22Rv1 (cell line): ENCODE data around the gene SEC14L1.

Source experiments
- H3K27ac ChIP-seq: fragments of 450-650 bp; 2 replicates; pipeline ENCODE4 v1.5.1; 2017
- ZFX ChIP-seq: fragments of 450-650 bp; IDR thresholded peaks from 2 replicates; pipeline ENCODE4 v1.6.1; 2017; ENCODE audit warnings: antibody characterized with exemption, borderline replicate concordance
- TF ChIP-seq, protein P1 (sequence below): fragments of 450-650 bp; IDR thresholded peaks from 2 replicates; pipeline ENCODE4 v1.5.1; 2017; ENCODE audit warnings: mild to moderate bottlenecking

Gene SEC14L1

DNA sequence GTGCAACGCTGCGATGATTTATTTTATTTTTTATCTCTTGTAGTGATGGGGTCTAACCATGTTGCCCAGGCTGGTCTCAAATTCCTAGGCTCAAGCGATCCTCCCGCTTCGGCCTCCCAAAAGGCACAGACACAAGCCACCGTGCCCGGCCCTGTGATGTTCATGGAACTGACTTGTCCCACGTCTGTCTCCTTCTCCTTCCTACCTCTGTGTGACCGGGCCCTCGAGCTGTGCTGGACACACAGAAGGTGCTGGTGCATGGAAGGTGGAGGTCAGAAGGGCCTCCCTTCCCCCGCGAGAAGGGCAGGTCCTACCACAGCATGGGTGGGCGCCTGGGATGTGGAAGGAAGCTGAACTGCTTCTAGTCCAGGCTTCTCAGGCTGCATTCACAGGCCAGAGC is 88.0 kb downstream of the SEC14L1 start:
- no peak for TF ChIP-seq ZFX
- TF ChIP-seq, protein P1, sequence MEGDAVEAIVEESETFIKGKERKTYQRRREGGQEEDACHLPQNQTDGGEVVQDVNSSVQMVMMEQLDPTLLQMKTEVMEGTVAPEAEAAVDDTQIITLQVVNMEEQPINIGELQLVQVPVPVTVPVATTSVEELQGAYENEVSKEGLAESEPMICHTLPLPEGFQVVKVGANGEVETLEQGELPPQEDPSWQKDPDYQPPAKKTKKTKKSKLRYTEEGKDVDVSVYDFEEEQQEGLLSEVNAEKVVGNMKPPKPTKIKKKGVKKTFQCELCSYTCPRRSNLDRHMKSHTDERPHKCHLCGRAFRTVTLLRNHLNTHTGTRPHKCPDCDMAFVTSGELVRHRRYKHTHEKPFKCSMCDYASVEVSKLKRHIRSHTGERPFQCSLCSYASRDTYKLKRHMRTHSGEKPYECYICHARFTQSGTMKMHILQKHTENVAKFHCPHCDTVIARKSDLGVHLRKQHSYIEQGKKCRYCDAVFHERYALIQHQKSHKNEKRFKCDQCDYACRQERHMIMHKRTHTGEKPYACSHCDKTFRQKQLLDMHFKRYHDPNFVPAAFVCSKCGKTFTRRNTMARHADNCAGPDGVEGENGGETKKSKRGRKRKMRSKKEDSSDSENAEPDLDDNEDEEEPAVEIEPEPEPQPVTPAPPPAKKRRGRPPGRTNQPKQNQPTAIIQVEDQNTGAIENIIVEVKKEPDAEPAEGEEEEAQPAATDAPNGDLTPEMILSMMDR: no peak
- H3K27ac ChIP-seq: no peak overlapping the region

DNA sequence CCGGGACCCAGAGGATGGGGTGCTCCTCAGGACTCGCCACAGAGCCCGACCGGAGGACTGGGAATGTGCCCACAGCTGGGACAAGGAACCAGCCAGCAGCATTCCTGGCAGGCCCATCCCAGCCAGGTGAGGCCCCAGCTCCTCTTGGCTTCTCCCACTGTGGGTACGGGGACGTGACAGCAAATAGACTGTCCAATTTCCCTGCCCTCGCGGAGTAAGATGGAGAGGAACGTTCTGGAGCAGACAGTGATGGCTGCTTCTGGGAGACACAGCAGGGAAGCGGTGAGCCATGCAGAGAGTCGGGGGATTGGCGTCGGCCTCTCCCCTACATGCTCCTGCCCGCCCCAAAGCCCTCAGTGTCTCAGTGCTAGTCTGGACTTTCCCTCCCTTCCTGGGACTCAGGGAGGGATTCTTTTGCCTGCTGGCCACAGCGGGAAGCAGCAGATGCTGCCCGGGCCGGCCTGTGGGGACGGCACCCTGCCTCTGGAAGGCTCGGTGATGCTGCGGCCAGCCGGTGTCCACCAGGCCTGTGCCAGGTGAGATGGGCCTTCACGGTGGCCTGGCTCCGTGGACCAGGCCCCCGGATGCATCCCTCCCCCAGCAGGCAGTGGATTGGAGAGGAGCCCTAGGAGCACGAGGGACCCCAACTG is 89.1 kb downstream of the SEC14L1 start:
- TF ChIP-seq, protein P1: no peak
- no peak for TF ChIP-seq ZFX
- H3K27ac ChIP-seq: no peak overlapping the region

DNA sequence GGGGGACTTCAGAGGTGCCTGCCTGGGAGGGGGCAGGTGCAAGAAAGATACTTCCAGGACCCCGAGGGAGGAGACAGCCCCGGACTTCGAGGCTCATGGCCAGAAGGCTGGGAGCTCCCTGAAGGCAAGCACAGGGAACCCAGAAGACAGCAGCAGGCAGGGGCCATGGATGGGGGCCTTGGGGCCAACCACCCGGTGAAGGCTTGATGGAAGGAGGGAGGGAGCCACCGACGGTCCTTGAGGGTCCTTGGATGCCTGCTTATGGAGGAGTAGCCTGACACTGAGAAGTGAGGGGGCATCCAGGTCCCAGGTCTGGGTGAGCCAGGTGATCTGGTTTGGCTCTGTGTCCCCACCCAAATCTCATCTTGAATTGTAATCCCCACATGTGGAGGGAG is 89.7 kb downstream of the SEC14L1 start:
- TF ChIP-seq, protein P1: no peak
- no peak for TF ChIP-seq ZFX
- no peak overlapping the region for H3K27ac ChIP-seq

DNA sequence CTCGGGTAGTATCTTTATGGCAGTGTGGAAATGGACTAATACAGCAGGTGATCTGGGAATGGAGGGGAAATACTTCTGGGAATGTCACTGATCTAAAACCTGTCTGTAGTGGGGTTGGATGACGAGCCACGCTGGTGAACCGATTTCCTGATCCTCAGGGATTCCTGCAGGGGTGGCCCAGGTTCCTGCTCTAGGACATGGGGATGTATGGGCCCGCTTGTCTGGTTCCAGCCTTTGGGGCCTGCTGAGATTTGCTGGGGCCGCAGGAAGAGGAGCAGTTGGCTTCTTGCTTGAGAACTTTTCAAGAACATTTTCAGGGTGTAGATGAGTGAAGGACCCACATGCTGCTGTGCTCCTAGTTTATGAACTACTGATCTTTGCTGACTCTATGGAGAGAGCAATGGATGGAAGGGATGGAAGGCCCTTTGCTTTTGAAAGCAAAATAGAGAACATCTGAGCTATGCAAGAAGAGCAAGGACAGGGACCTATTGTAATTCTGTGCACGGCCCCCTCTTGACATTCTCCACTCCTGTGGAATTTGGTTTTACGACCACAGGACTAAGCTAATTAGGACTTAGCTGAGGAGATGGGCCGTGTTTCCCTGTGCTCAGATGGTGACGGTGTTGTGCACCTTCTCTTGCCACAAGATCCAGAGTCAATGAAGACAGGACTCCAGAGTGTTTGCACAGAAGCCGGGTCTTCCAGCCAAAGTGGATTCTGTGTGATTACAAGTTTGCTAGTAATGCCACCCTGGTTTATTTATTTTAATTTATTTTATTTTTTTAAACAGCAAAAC is 90.5 kb downstream of the SEC14L1 start:
- no peak for TF ChIP-seq ZFX
- TF ChIP-seq, protein P1: no peak
- no peak overlapping the region for H3K27ac ChIP-seq

DNA sequence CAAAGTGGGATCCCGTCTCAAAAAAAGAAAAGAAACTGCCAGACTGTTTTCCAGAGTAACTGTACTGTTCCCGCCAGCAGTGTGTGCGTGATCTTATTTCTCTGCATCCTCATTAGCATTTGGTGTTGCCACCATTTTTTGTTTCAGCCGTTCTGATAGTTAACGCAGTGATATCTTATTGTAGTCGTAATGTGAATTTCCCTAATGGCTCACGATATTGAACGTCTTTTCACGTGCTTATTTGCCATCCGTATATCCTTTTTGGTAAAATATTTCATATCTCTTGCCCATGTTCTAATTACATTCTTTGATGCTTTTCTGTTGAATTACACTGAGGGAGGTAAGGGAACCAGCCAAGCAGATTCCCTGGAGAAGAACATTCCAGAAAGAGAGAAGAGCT is 92.4 kb downstream of the SEC14L1 start:
- no peak overlapping the region; the same call in 1 of the 2 replicates for H3K27ac ChIP-seq
- TF ChIP-seq ZFX: no peak
- TF ChIP-seq, protein P1: no peak

DNA sequence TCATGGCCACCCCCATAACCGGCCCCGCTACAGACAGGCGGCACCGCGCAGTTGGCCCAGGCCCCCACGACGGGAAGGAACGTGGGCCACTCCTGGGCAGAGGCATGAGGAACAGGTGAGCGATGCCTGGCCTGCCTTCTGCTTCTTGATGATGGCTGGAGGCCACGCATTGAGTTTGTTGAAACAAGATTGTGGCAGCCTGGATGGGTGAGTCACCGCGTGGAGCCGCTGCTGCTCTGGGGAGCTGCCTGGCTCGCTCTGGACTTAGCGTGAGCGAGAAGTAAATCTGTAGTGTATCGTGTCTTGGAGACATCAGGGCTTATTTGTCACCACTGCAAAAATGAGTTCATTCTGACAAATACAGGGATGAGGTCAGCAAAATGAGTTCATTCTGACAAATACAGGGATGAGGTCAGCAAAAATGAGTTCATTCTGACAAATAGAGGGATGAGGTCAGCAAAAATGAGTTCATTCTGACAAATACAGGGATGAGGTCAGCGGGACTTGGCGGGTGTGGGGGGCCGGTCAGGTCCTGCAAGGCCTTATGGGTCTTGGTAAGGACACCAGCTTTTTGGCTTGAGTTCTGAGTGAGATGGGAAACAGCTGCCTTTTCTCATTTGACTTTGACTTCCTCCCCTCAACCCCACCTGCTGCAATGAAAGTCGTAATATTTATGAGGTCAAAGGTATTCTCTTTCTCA is 93.0 kb downstream of the SEC14L1 start:
- no peak overlapping the region; the same call in 1 of the 2 replicates for H3K27ac ChIP-seq
- TF ChIP-seq, protein P1: no peak
- TF ChIP-seq ZFX: no peak
